CD4-positive, alpha-beta T cell treated with Interleukin-15 for 1 hour (primary cell): ENCODE results near the gene NEUROD2.
A peak's percentile ranks its signal among the peaks of the same experiment; 100 is the strongest.

Source experiments
- DNase-seq: peaks from one replicate; pipeline ENCODE4 v3.0.0-alpha.2; 2020

The NEUROD2 gene

DNA sequence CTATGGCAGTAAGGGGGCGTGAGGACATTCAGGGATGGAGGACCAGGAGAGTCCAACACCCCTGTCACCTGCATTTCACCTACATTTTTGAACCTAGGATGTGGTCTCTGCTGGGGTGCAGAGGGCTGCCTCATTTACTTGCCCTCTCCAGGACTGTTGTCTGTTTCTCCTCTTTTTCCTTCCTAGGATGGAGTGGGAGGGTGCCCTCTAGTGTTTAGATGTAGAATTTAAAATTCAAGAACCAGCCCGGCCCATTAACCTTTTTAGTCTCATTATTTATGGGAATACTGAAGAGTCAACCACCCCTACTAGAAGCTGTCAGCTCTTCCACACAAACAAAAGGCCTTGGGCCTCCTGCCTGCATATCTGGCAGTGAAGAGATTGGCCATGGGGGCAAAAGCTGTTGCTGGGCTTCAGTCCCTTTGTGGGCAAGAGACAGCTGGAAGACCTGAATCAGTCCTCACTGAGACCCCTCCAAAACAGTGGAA is 26.7 kb upstream of the NEUROD2 start:
- DNase-seq = no peak

GRCh38 chr17:39633570-39634183 is 26.0 kb upstream of the NEUROD2 start:
- no peak for DNase-seq

- no peak for DNase-seq
Observed at GRCh38 chr17:39632153-39632941, 24.6 kb upstream of the NEUROD2 start.

DNA sequence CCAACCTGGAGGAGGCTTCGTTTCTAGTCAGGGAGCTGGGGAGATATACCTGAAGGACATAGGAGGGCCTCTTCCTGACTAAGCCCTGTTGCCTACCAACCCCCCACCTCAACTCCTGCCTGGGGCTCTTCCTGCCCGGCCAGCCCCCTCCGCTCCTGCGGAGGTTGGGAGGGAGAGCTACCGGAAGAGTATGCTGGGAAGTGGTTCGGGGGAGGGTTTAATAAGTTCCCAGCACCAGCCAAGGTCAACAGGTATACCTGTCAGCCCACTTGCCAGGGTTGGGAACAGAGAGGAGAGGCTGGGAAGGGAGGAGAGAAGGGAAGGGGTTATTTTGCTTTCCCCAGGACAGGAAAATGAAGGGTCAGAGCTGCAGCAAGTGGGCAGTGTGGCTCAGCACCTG is 23.7 kb upstream of the NEUROD2 start:
- no peak for DNase-seq

DNA sequence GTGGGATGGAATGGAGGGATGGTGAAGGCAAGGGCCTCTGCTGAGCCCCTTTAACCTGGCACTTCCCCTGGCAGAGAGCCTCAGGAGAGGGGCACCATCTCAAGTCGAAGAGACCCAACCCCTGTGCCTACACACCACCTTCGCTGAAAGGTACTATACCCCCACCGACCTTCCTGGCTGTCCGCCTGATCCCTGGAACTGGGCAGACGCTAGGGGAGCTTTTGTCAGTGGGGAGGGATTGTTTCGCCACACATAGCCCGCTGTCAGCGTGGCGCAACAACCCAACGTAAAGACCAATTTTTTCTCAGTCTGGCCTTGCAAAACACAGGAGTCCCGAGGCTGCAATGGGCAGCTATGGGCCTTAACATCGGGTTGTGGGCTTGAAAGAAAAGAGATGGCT is 22.2 kb upstream of the NEUROD2 start:
- DNase-seq = no peak

DNA sequence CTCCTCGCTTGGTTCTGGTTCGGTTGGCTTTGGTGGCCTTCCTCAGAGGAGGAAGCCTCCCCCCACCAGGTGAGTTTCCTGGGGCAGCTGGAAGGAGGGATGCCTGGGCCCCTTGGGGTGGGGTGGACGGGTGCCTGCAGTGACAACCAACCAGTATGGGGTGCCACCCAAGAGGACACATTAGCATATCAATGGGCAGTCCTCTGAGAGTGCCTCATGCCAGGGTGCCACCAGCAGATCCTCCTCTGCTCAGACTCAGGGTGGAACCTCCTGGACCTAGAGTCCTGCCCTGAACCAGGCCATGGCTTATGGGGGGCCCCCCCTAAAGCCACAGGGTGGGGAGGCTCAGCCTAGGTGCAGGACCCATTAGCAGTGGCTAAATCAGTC is 21.8 kb upstream of the NEUROD2 start:
- no peak for DNase-seq

- DNase-seq = no peak
Observed at GRCh38 chr17:39628655-39629493, 21.2 kb upstream of the NEUROD2 start.

DNA sequence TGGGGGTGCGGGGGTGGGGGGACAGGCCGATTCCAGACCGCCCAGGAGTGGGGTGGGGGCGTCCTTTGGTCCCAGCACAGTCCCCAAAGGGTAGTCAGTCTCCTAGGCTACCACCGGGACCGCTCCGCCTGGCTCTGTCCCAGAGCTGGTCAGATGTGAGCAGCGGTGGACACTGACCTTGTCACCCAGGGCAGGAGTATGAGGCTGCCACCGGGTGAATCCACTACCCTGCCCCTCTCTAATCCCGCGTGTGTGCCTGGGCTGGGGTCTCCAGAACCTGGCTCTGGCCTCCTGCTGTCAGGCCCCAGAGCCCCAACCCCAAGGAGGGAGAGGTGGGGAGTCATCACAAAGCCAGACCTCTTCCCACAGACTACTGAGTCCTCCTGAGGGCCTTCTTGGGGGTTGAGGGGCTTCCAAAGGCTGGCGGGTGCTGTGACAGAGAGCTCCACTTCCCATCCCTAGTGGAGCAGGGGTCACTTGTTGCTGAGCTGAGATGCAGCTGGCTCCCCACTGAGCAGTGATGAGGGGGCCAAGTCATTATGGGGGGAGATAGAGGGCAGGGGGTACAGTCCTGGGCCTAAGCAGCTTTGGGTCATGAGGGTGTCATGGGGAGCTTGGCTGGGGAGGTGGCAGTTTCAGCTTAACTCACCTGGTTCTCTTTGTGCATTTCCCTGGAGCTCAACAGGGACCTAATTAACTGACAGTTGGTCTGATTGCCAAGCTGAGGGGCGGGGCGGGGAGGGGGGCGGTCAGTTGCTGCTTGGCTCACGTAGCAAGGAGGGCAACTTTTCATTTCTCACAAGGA is 20.2 kb upstream of the NEUROD2 start:
- no peak for DNase-seq

DNA sequence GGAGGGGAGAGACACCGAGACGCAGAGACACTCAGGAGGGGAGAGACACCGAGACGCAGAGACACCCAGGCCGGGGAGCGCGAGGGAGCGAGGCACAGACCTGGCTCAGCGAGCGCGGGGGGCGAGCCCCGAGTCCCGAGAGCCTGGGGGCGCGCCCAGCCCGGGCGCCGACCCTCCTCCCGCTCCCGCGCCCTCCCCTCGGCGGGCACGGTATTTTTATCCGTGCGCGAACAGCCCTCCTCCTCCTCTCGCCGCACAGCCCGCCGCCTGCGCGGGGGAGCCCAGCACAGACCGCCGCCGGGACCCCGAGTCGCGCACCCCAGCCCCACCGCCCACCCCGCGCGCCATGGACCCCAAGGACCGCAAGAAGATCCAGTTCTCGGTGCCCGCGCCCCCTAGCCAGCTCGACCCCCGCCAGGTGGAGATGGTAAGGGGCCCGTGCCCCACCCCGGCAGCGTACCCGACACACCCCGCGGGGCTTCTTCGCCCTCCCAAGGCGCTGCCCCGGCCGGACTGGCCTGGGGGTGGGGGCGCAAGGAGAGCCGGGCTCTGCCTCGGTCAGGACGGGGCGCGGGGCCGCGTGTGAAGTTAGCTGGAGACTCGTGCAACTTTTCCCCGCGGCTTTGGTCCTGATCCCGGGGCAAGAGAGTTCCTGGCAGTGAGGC is 19.5 kb upstream of the NEUROD2 start:
- DNase-seq = no peak

- no peak for DNase-seq
Observed at GRCh38 chr17:39626171-39627046, 18.7 kb upstream of the NEUROD2 start, which contains the start of gene PPP1R1B. TSS of gene PPP1R1B (plus strand) at chr17:39626952. CDS start at chr17:39627393, 441 bp downstream.

- no peak for DNase-seq
Observed at GRCh38 chr17:39625198-39625785, 17.6 kb upstream of the NEUROD2 start.

DNA sequence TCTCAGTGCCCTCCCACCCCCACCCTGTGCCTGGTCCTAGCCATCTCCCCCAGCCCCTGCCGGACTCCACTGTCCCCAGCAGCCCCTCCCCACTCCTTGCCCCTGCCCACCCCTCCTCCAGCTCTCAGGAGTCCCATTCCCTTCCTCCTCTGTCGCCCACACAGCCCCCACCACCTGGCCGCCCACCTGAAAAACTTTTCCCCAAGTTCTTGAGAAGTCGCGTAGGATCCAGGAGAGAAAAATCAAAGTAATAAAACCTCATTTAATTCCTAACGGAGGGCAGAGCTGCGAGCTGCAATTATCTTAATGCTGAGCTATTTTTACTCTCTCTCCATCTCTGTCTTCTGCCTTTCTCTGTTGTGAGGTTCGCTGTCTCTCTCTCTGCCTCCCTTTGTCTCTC is 16.6 kb upstream of the NEUROD2 start:
- no peak for DNase-seq

- peak; percentile 84 for DNase-seq
Observed at GRCh38 chr17:39623356-39623950, 15.7 kb upstream of the NEUROD2 start.

DNA sequence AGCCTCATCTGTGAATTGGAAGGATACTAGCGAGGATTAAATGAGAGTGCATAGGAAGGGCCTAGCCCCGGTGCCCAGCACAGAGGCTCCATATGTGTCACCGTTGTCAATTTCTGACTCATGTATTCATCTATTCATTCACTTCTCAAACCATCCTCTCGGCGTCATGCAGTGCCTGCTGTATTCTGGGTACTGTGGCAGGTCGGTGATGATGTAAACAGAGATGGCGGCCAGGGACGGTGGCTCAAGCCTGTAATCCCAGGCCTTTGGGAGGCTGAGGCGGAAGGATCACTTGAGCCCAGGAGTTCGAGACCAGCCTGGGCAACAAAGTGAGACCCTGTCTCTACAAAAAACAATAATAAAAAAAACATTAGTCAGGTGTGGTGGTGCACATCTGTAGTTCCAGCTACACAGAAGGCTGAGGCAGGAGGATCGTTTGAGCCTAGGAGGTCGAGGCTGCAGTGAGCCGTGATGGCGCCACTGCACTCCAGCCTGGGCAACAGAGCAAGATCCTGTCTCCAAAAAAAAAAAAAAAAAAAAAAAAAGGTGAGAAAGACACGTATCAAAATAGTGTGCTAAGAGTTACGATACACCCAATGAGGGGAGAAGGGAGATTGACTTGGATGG is 14.8 kb upstream of the NEUROD2 start:
- no peak for DNase-seq

DNA sequence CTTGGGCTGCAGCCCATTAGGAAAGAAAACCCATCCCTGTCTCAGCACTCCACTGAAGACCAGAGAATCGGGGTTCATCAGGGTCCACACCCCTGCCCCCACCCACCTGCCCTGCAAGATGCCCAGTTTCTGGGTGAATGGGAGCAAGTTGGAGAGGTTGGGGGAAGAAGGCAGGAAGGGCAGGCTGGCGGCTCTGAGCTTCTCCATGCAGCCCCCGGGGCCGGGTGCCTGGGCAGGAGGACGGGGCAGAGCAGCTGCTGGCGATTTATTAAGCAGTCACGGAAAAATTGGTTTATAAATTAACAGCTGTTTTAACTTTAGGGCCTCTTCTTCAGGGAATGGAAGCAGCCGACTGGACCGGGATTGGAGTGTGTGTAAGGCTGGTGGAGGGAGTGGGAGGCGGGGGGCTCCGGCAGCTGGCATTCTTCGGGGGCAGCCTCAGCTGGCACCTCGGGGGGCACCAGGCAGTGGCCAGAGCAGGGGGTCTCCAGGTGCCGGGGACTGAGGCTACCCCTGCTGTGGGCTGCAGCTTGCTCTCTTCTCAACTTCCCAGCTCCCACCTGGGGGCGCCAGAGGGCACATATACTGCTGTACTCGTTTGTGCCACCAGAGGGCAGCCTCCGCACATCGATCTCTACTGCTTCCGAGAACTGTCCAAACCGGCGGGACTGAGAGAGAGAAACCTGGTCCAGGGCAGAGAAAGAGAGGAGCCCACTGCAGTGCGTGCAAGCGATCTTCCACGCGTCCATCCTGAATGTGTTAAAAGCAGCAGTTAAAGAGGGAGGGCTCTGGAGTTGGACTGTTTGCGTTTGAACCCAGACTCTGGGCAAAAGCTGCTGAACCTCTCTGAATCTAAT is 14.0 kb upstream of the NEUROD2 start:
- DNase-seq = peak; percentile 83

DNA sequence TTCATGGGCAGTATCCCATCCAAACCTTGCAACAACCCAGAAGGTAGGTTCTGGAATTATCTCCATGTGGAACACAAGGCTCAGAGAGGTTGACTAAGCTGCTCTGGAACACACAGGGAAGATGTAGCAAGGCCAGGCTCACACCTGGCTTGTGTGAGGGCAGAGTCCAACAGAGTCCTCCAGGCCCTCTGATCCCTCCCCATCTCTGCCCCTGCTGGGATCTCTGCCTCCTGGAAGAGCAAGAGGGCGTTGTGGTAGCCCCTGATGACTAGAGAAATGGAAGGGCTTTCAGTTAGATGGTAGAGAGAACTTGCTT is 12.0 kb upstream of the NEUROD2 start:
- no peak for DNase-seq

DNA sequence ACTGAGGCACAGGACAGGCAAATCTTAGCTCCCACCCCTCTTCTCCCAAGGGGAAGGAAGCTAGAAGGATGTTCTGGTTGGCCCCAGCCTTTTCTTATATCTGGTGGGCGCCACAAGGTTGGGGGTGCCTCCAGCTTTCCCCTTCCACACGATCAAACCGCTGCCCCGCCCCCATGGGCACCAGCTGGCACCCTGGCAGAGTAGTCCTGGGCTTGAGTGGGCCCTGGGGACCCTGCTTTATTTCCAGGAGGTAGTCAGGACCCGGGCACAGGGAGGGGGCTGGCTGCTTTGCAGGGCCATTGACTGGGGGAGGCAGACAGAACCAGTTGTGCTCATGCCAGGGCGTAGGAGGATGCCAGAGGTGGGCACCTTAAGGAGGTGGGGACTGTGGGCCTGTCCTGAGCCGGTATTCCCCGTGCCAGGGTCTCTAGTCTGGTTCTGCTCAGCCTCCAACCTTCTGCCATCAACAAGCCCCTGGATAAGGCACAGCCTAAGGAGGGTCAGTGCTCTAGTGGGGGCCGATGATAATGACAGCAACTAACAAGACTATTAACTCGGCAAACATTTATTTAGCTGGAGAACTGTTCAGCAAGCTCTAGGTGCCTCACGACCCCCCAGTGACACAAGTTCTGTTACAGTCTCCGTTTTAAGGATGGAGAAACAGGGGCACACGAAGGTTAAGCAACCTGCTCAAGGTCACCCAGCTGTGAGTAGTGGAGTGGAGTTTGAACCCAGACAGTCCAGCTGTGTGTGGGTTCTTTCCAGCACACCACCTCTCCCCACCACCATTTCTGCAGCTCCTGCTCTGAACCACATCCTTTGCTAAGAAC is 11.5 kb upstream of the NEUROD2 start:
- DNase-seq = no peak
